Muscle of arm (tissue), 12 donors: ENCODE results near the gene MED17. TPM values are rescaled to one million over a fixed set of nuclear protein-coding genes. Genes with fewer than 3 reads are reported as not detected.

Experiments used
- DNase-seq: peaks from one replicate; pipeline ENCODE4 v3.0.0-alpha.2; 2013
- polyA plus RNA-seq, 12 donors: library from polyadenylated mRNA; unstranded; fragments of 120-200 nt; gene quantifications; one replicate each; pipeline ENCODE4 v1.2.1, GENCODE V29; 2013; ENCODE audit not compliant: insufficient read length in 12 of 12

The MED17 gene
- polyA plus RNA-seq, 12 donors = 16.7 to 52.7 (median 24.7) TPM; not detected in 1

DNA sequence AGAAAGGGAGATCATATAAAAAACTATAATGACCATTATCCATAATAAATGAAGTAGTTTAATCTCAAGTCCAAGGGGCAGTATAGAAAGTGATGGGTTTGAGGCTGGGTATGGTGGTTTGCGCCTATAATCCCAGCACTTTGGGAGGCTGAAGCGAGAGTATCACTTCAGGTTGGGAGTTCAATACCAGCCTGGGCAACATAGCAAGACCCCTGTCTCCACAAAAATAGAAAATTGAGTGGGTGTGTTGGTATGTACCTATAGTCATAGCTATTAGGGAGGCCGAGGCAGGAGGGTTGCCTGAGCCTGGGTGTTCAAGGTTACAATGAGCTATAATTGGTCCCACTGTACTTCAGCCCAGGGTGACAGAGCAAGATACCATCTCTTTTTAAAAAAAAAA is 23.9 kb downstream of the MED17 start:
- DNase-seq = no peak

GRCh38 chr11:93813974-93814373 is 29.9 kb downstream of the MED17 start:
- DNase-seq = no peak

- no peak for DNase-seq
Observed at GRCh38 chr11:93814966-93815633, 31.0 kb downstream of the MED17 start.

GRCh38 chr11:93817426-93818348 is 33.6 kb downstream of the MED17 start:
- DNase-seq = no peak

- DNase-seq = no peak
Observed at GRCh38 chr11:93819966-93820695, 36.0 kb downstream of the MED17 start.

- DNase-seq = no peak
Observed at GRCh38 chr11:93820847-93821246, 36.8 kb downstream of the MED17 start.

GRCh38 chr11:93821617-93822016 is 37.5 kb downstream of the MED17 start:
- no peak for DNase-seq

DNA sequence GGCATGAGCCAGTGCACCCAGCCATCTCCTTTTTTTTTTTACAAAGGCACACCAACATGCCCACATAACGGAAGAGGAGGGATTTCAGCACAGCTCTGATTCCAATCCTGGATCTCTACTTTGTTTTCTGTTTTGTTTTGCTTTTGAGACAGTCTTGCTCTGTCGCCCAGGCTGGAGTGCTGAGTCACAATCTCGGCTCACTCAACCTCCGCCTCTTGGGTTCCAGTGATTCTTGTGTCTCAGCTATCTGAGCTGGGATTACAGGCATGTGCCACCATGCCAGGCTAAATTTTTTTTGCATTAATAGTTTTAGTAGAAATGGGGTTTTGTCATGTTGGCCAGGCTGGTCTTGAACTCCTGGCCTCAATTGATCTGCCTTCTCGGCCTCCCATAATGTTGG is 38.3 kb downstream of the MED17 start:
- no peak for DNase-seq

DNA sequence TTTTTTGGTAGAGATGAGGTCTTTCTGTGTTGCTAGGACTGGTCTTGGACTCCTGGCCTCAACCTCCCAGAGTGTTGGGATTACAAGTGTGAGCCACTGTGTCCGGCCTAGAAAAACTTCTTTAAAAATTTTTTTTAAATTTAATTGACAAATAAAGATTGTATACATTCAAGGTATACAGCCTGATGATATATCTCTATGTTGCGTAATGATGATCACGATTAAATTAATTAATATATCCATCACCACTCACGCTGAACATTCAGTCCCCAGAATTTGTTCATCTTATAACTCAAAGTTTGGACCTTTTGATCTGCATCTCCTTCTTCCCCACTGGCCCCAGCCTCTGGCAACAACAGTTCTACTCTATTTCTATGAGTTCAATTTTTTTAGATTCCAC is 39.1 kb downstream of the MED17 start:
- DNase-seq = no peak

- DNase-seq = no peak
Observed at GRCh38 chr11:93827363-93827762, 43.3 kb downstream of the MED17 start.

DNA sequence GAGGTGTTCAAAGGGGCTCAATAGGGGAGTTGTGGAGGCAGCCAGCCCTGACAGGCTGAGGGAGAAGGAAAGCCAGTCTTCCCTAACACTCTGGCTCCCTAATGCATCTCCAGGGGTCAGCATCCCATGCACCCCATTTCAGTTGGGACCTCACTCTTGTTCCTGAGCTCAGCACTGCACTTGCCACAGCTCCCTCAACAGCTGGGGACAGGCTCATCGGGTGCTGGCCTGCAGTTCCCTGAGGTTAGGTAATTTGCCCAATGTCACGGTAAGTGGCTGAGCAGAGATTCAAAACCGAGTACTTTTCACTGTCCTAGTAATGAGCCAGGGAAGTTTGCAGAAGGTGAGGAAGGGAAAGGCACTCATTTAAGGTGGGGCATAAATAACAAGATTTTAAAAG is 45.5 kb downstream of the MED17 start:
- DNase-seq = no peak

GRCh38 chr11:93831343-93832127 is 47.5 kb downstream of the MED17 start:
- no peak for DNase-seq

DNA sequence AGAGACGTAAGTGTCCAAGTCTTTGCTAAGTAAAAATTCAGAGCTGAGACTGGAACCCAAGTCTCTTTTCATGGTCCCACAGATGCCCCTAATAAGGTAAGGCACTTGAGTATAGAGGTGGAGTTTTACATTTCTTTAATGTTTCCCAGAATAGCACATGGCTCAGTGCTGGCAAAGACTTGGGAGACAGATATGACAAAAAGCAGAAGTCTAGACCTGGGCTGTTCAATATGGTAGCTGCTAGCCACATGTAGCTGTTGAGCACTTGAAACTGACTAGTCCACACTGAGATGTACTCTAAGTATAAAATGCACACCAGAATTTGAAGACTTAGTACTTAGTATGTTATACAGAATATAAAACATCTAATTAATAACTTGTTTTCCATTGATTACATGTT is 48.7 kb downstream of the MED17 start:
- DNase-seq = no peak

- no peak for DNase-seq
Observed at GRCh38 chr11:93838967-93839366, 54.9 kb downstream of the MED17 start.

DNA sequence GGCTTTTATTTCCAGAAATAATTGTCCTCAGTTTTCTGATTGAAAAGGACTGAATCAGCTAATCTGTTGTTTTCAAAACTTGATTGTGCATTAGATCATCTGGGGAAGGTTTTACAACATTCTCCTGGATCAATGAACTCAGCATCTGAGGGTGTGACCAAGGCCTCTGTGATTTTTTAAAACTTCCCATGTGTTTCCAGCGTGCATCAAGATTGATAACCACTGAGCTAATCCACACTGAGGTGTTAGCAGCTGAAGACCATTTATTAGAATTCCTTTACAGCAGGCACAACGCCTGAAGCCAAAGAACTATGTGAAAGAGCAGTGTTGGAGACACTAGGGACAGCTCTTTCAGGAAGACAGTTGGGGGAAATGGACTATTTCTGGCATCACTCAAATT is 56.1 kb downstream of the MED17 start:
- DNase-seq = no peak

GRCh38 chr11:93840981-93841380 is 56.9 kb downstream of the MED17 start:
- no peak for DNase-seq

DNA sequence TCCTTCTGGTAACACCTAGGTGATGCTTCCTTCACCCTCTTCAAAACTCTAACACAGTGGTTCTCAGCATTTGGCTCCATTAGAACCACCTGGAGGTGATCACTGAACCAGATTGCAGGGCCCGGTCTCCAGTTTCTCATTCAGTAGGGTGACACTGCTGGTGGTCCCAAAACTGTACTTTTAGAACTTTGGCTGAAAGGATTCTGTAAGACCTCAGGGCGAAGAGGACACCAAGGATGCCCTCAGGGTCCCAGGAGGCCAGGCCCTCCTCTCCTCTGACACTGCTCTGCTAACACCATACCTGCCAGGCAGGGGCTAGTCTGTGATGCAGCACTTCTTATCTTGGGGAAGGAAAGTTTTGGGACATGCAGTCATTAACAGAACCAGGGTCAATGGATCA is 57.4 kb downstream of the MED17 start:
- DNase-seq = no peak

- no peak for DNase-seq
Observed at GRCh38 chr11:93842034-93842433, 58.0 kb downstream of the MED17 start.

- DNase-seq = no peak
Observed at GRCh38 chr11:93842461-93842860, 58.4 kb downstream of the MED17 start.

DNA sequence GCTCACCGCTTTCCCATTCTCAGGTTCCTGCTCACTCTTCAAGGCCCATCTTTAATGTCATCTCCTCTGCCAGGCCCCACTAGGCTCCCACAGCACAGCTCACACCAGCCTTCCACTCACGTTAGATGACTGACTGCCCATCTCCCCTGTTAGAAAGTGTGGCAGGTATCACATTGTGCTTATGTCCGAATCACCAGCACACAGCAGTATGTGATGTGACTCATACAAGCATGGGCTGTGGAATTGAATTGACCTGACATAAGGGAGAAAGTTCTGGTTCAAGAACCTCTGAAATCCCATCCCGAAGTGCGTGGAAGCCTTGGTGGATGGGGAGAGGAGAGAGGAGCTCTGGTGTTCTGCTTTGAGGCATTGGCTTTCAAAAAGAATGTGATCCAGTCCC is 59.8 kb downstream of the MED17 start:
- DNase-seq = no peak

GRCh38 chr11:93844568-93844967 is 60.5 kb downstream of the MED17 start:
- DNase-seq = no peak
